Lower lobe of right lung (tissue), 2 donors: ENCODE results near the gene LIF. TPM values are rescaled to one million over a fixed set of nuclear protein-coding genes. Genes with fewer than 3 reads are reported as not detected.

Source experiments
- ATAC-seq, 2 donors: fragments of 200-7000 bp; cut with Tn5 transposase; one replicate each; pipeline ENCODE4 v1.9.1; 2020 to 2022; ENCODE audit warnings: mild to moderate bottlenecking in 2 of 2, moderate library complexity in 2 of 2
- DNase-seq: peaks from one replicate; pipeline ENCODE4 v3.0.0-alpha.2; 2020
- H3K27ac ChIP-seq: fragments of 200-600 bp; one replicate; pipeline ENCODE4 v1.8.0; 2022
- H3K27me3 ChIP-seq: fragments of 200-600 bp; one replicate; pipeline ENCODE4 v1.8.0; 2022; ENCODE audit warnings: low read depth
- H3K36me3 ChIP-seq: fragments of 200-600 bp; one replicate; pipeline ENCODE4 v1.8.0; 2022; ENCODE audit warnings: mild to moderate bottlenecking
- H3K4me1 ChIP-seq: fragments of 200-600 bp; one replicate; pipeline ENCODE4 v1.8.0; 2022
- H3K4me3 ChIP-seq: fragments of 200-600 bp; one replicate; pipeline ENCODE4 v1.8.0; 2022; ENCODE audit warnings: mild to moderate bottlenecking
- H3K9me3 ChIP-seq: fragments of 200-600 bp; one replicate; pipeline ENCODE4 v1.8.0; 2022
- CTCF ChIP-seq: fragments of 200-600 bp; IDR thresholded peaks from one replicate; pipeline ENCODE4 v1.8.0; 2022; ENCODE audit warnings: antibody characterized with exemption, mild to moderate bottlenecking
- intact Hi-C: fragments of 100-400 bp; cut with DNase I; formaldehyde crosslinking; loops from one replicate; pipeline ENCODE4 v1.11.0; 2022
- total RNA-seq: library from RNA; stranded (reverse); fragmentation: NEBNext Ultra II Directional; extraction: Animal tissue kit (Norgen Biotek cat#: 25700); gene quantifications from one replicate; pipeline ENCODE4 v1.2.1, GENCODE V29; 2021
- donor health status: DM: no; HTN: yes; CAD: no; lungs with severe emphysema.

Gene LIF
- total RNA-seq, 1 donor from 2014 or later: 3.1 TPM

- H3K4me1 ChIP-seq: peaks cover 19% of the 10 kb centered on the region
- DNase-seq: peak; percentile 89
- TF ChIP-seq CTCF: no peak
- peak within 1 kb of the TSS; percentile 51 for H3K4me3 ChIP-seq
- H3K9me3 ChIP-seq: no peaks in the 10 kb centered on the region
- no peaks in the 10 kb centered on the region for H3K36me3 ChIP-seq
- intact Hi-C loops: no loop called here
- H3K27me3 ChIP-seq: no peaks in the 10 kb centered on the region
- ATAC-seq: peak; percentile 61 to 66
- peak within 1 kb of the TSS; percentile 76 for H3K27ac ChIP-seq
Observed at GRCh38 chr22:30266445-30267381, 20.2 kb upstream of the LIF start, which contains the start of gene OSM. Gene OSM (minus strand): TSS chr22:30266851. CDS start chr22:30266799, 52 bp downstream.

- Histone ChIP-seq H3K36me3 (no peaks in the 10 kb centered on the region), H3K27me3 (no peaks in the 10 kb centered on the region), H3K27ac (peak overlapping the region; percentile 76), H3K4me1 (peaks cover 19% of the 10 kb centered on the region), H3K4me3 (peak overlapping the region; percentile 51), H3K9me3 (no peaks in the 10 kb centered on the region)
- intact Hi-C loops: no loop called here
- DNase-seq (peak; percentile 84), ATAC-seq (peak; percentile 56 to 59)
- TF ChIP-seq CTCF: no peak
Observed at GRCh38 chr22:30265823-30266444, 19.4 kb upstream of the LIF start.

- H3K27ac ChIP-seq: peak overlapping the region; percentile 76
- intact Hi-C loops: no loop called here
Observed at GRCh38 chr22:30265131-30265720, 18.7 kb upstream of the LIF start.

GRCh38 chr22:30263883-30264282 lies 17.3 kb upstream of the LIF start:
- Histone ChIP-seq H3K4me3 (no peak overlapping the region), H3K27ac (no peak overlapping the region), H3K4me1 (peaks cover 19% of the 10 kb centered on the region), H3K9me3 (no peaks in the 10 kb centered on the region), H3K27me3 (no peaks in the 10 kb centered on the region), H3K36me3 (no peaks in the 10 kb centered on the region)
- no peak for TF ChIP-seq CTCF
- DNase-seq (no peak), ATAC-seq (no peak)
- intact Hi-C loops: no loop called here

More at GRCh38 chr22:30265131-30265720, 18.7 kb upstream of the LIF start:
- TF ChIP-seq CTCF: no peak
- Histone ChIP-seq H3K9me3 (no peaks in the 10 kb centered on the region), H3K4me3 (peak overlapping the region; percentile 51), H3K4me1 (peaks cover 19% of the 10 kb centered on the region), H3K36me3 (no peaks in the 10 kb centered on the region), H3K27me3 (no peaks in the 10 kb centered on the region)
- no peak for ATAC-seq
- no peak for DNase-seq

GRCh38 chr22:30262917-30263741 lies 16.6 kb upstream of the LIF start:
- intact Hi-C loops: no loop called here
- DNase-seq: peak; percentile 82
- TF ChIP-seq CTCF: peak; percentile 99

More at GRCh38 chr22:30262917-30263741, 16.6 kb upstream of the LIF start:
- H3K36me3 ChIP-seq: no peaks in the 10 kb centered on the region
- peaks cover 19% of the 10 kb centered on the region for H3K4me1 ChIP-seq
- peak overlapping the region; percentile 8 for H3K27ac ChIP-seq
- H3K4me3 ChIP-seq: peak overlapping the region; percentile 9
- H3K27me3 ChIP-seq: no peaks in the 10 kb centered on the region
- peak; percentile 43 to 47 for ATAC-seq
- no peaks in the 10 kb centered on the region for H3K9me3 ChIP-seq
